T-helper 17 cell (primary cell): Measurements from ENCODE around the gene SKAP2. TPM values are rescaled to one million over a fixed set of nuclear protein-coding genes. Genes with fewer than 3 reads are reported as not detected.

Experiments used
- ATAC-seq: fragments of 150-1000 bp; cut with Tn5 transposase; 2 replicates; pipeline ENCODE4 v1.10.0; 2021; ENCODE audit warnings: mild to moderate bottlenecking, moderate library complexity
- DNase-seq, 3 donors: peaks; one replicate each; pipeline versions ENCODE4 v3.0.0 to v3.0.0-alpha.2; 2020 to 2021
- H3K9me3 ChIP-seq: one replicate; pipeline ENCODE4 v1.7.0; 2013; ENCODE audit warnings: low read length, mild to moderate bottlenecking; ENCODE audit not compliant: control insufficient read depth, poor library complexity, severe bottlenecking
- H3K27ac Mint-ChIP-seq: one replicate; pipeline ENCODE4 v1.8.0; 2022; ENCODE audit warnings: mild to moderate bottlenecking, moderate library complexity, mixed read lengths
- H3K27me3 Mint-ChIP-seq: one replicate; pipeline ENCODE4 v1.8.0; 2022; ENCODE audit warnings: mixed read lengths
- H3K36me3 Mint-ChIP-seq: one replicate; pipeline ENCODE4 v1.8.0; 2022; ENCODE audit warnings: low read depth, mixed read lengths
- H3K4me1 Mint-ChIP-seq: one replicate; pipeline ENCODE4 v1.8.0; 2022; ENCODE audit warnings: mild to moderate bottlenecking, mixed read lengths
- H3K4me3 Mint-ChIP-seq: one replicate; pipeline ENCODE4 v1.8.0; 2022; ENCODE audit warnings: mild to moderate bottlenecking, moderate library complexity, mixed read lengths
- total RNA-seq, 4 donors: library from RNA in 2 of 4; stranded (reverse) in 2 of 4; gene quantifications; one replicate each; pipeline ENCODE4 v1.2.3 and lab custom pipeline; 2022 to 2026

SKAP2 gene
- total RNA-seq, 2 donors from 2014 or later = 5.6 to 13.7 TPM

DNA sequence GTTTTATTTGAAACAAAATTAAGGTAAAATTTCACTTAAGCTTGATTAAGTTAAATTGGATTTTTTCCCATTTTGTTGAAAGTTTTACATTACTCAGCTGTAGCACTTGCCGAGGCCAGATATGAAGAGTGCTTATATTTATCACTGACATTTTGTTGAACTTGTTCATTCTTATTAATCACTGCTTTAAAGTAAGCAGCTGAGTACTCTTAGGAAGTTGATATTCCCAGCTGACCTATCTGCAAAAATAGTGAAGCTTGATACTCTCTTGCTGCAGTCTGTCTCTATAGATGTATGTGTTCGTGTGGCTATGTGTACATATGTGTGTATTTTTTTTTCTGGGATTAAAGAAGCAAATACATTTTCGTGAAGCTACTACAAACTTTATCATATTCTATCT is 150.0 kb downstream of the SKAP2 start:
- Mint-ChIP-seq H3K27me3 (peaks cover 16% of the 10 kb centered on the region), H3K4me1 (no peaks in the 10 kb centered on the region)
- no peak for ATAC-seq

DNA sequence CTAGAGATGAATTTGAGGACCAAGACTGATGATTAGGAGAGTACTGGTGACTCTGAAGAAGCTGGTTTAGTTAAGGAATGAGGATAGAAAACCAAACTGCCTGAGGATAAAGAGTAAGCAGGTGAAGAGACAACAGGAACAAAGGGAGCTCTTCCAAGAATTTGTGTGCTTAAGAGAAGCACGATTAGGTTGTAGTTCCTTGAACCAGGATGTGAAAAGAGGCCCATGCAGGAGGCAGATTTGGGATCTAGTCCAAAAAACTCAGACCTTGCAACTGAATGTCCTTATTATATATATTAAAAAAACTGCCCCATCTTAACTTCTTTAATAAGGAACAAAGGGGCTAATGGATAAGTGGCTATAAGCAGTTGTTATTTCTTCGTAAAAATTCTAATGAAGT is 150.4 kb downstream of the SKAP2 start:
- no peak for ATAC-seq
- no peaks in the 10 kb centered on the region for H3K4me1 Mint-ChIP-seq
- no peaks in the 10 kb centered on the region for H3K9me3 ChIP-seq
- no peak overlapping the region for H3K4me3 Mint-ChIP-seq
- H3K27ac Mint-ChIP-seq = no peak overlapping the region
- peaks cover 7% of the 10 kb centered on the region for H3K36me3 Mint-ChIP-seq
- no peak for DNase-seq
- H3K27me3 Mint-ChIP-seq = peaks cover 14% of the 10 kb centered on the region

More for the DNA sequence above, 150.0 kb downstream of the SKAP2 start:
- Mint-ChIP-seq H3K27ac (no peak overlapping the region), H3K36me3 (peaks cover 7% of the 10 kb centered on the region), H3K4me3 (no peak overlapping the region)
- no peaks in the 10 kb centered on the region for H3K9me3 ChIP-seq
- no peak for DNase-seq

DNA sequence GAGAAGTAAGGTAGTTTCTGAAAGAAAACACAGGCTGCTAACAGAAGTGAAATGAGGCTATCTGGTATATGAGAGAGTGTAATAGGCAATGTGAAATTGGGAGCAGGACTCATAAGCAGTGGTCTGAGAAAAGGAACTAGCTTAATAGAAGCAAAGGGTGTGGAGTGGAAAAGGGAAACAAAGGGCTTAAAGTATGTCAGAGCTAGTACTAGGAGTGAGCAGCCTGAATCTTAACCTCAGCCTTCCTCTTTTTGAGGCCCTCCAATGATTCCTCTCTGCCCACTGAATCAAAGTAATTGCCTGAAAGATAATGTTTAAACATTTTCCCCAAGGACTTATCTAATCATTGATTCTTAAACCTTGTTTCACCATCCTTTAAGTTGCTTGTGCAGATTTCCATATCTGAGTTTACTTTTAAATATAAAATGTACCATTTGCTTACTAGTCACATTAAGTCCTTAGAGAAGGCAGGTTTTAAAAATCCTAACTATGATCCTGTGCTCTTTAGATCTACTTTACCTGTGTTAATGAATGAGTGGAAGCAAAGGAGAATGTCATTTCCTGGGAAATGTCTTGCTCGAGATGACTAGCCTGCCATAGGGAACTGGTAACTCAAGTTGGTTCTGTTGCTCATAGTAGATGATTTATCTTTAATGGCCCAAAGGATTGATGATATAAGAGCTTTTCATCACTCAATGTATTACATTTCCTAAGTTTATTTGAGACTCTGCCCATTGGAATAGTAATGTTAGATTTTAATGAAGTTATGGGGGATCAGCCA is 155.0 kb downstream of the SKAP2 start:
- Mint-ChIP-seq H3K27ac (no peak overlapping the region), H3K4me1 (no peaks in the 10 kb centered on the region), H3K36me3 (peaks cover 4% of the 10 kb centered on the region), H3K27me3 (peaks cover 8% of the 10 kb centered on the region), H3K4me3 (no peak overlapping the region)
- no peak for ATAC-seq
- no peak for DNase-seq
- no peaks in the 10 kb centered on the region for H3K9me3 ChIP-seq

DNA sequence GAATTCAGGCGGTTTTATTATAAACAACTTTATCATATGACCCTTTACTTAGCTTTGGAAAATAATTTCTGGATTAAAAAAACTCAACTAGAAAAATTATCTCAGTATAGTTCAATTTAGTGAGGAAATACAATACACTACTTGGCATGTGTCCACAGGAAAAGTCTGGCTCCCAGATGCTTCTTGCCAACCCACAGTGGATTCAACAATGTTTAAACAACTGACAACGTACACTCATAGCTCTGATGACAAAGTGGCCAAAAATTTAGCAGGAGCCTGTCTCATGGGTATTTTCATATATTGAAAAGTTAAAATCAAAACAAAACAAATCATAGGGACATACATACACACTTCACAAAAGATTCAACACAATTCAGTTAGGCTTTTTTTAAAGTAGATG is 158.8 kb downstream of the SKAP2 start:
- peaks cover 24% of the 10 kb centered on the region for H3K27me3 Mint-ChIP-seq
- DNase-seq (no peak), ATAC-seq (no peak)
- H3K36me3 Mint-ChIP-seq = no peaks in the 10 kb centered on the region
- H3K4me1 Mint-ChIP-seq = no peaks in the 10 kb centered on the region
- no peaks in the 10 kb centered on the region for H3K9me3 ChIP-seq
- H3K4me3 Mint-ChIP-seq = no peak overlapping the region
- no peak overlapping the region for H3K27ac Mint-ChIP-seq

DNA sequence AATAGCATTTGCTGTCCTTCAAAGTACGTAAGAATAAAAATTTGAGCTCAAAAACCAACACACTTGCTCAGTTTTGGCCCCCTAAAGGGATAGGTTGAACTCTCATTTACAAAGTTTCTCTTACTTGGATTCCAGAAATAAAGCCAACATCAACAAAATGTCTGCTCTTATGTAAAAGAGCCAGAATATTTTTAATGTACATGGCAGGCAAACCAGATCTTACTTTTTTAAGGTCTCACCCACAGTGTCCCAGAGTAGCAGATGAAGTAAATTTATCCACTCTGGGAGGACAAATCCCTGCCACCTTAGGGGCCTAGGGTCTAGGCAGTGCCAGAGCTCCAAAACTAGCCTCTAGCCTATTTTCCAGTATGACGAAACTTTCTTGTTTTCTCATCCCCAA is 159.6 kb downstream of the SKAP2 start:
- no peaks in the 10 kb centered on the region for H3K4me1 Mint-ChIP-seq
- H3K36me3 Mint-ChIP-seq = no peaks in the 10 kb centered on the region
- H3K27me3 Mint-ChIP-seq = peaks cover 20% of the 10 kb centered on the region
- H3K4me3 Mint-ChIP-seq = no peak overlapping the region
- DNase-seq (no peak), ATAC-seq (no peak)
- no peak overlapping the region for H3K27ac Mint-ChIP-seq
- no peaks in the 10 kb centered on the region for H3K9me3 ChIP-seq

DNA sequence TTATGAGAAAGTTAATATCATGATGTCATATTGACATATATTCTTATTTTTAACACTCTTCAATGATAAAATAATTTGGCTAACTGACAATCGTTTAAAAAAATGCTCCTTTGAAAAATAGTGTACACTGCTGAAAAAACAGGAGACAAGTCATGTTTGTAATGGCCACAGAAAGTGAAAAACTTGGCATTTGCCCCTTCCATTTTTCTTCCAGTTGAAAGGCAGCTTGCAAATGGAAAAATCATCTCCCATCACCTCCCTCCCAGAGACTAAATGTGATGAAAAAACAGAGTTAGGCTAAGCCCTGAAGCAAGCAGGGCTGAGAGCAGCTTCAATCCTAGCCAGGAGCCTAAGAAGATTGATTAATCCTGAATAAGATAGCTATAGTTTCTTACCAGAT is 160.4 kb downstream of the SKAP2 start:
- H3K4me1 Mint-ChIP-seq = no peaks in the 10 kb centered on the region
- H3K27me3 Mint-ChIP-seq = peaks cover 20% of the 10 kb centered on the region
- ATAC-seq = no peak
- no peaks in the 10 kb centered on the region for H3K36me3 Mint-ChIP-seq
- no peak overlapping the region for H3K27ac Mint-ChIP-seq
- H3K9me3 ChIP-seq = no peaks in the 10 kb centered on the region
- H3K4me3 Mint-ChIP-seq = no peak overlapping the region
- DNase-seq = no peak

DNA sequence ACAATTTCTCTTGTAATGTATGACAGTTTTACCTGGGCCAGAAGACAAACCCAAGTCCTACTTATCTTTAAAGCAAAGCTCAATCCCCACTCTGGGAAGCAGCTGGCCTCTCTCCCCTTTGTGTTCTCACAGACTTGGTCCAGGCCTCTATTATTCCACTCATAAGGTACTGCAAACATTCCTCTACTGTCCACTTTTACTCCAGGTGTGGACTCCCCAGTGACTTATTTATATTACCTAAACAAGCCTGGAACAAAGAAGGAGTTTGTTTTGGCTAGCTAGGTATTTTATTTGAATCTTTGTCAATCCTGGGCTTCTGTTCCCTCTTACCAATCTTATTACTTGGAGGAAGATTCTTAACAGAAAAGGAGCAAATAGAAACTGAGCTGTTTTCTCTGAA is 163.5 kb downstream of the SKAP2 start:
- Mint-ChIP-seq H3K27me3 (peaks cover 20% of the 10 kb centered on the region), H3K27ac (no peak overlapping the region), H3K4me3 (no peak overlapping the region), H3K4me1 (no peaks in the 10 kb centered on the region), H3K36me3 (no peaks in the 10 kb centered on the region)
- no peak for DNase-seq
- no peak for ATAC-seq
- no peaks in the 10 kb centered on the region for H3K9me3 ChIP-seq

DNA sequence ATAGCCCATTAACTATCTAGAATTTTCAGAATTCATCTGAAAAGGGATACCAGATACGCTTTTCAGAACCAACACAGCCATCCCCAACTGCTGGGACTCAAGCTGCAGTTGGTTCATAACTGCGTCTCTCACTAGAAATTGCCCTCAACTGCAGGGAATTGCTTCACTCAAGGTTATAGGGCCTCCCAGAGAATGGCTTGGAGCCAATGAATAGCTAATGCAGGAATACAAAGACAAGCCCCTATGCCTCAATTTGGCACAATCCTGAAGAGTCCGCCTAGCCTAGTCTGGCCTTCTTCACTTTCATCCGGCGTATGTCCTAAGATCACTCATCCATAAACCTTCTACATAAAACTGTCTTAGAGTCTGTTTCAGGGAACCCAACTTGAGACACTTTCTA is 164.0 kb downstream of the SKAP2 start:
- no peak overlapping the region for H3K27ac Mint-ChIP-seq

DNA sequence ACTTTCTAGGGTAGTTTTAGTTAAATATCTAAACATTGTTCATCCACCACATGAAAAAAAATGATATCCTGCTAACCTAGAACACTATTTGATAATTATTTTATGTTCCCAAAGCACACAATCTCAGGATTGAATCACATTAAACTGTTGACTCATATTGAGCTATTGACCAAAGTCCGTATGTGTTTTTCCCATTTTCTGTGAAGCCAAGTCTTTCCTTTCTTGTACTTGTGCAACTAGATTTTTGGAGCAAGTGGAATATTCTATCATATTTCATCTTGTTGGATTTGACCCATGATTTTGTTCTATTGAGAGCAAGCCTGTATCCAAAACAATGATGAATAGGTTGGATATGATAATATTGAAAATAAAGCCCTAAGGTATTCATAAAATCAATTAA is 164.6 kb downstream of the SKAP2 start:
- no peak overlapping the region for H3K27ac Mint-ChIP-seq
- H3K27me3 Mint-ChIP-seq = peaks cover 20% of the 10 kb centered on the region
- no peaks in the 10 kb centered on the region for H3K4me1 Mint-ChIP-seq
- no peaks in the 10 kb centered on the region for H3K9me3 ChIP-seq
- ATAC-seq = no peak
- DNase-seq = no peak
- H3K4me3 Mint-ChIP-seq = no peak overlapping the region
- no peaks in the 10 kb centered on the region for H3K36me3 Mint-ChIP-seq

More for the DNA sequence above, 164.0 kb downstream of the SKAP2 start:
- Mint-ChIP-seq H3K4me3 (no peak overlapping the region), H3K27me3 (peaks cover 20% of the 10 kb centered on the region), H3K36me3 (no peaks in the 10 kb centered on the region), H3K4me1 (no peaks in the 10 kb centered on the region)
- ATAC-seq = no peak
- no peaks in the 10 kb centered on the region for H3K9me3 ChIP-seq
- DNase-seq = no peak

DNA sequence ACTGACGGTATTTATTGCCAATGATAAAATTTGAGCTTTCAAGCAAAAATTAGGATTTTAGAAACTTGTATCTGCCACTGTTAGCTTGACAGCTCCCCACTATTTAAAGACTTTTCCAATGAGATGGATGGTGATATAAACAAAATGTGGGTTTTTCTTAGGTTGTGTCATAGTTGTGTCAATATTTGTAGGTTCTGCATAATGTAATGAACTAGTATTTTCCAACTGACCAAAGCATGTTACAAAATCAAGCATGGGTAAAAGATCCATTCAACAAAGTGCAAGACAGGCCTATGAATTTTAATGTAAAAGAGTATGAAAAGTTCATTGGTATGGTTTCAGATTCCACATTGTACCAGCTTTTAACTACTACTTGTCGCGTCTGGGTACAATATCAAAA is 165.6 kb downstream of the SKAP2 start:
- ATAC-seq (no peak), DNase-seq (no peak)
- H3K4me3 Mint-ChIP-seq = no peak overlapping the region
- no peaks in the 10 kb centered on the region for H3K9me3 ChIP-seq
- no peak overlapping the region for H3K27ac Mint-ChIP-seq
- H3K27me3 Mint-ChIP-seq = peaks cover 20% of the 10 kb centered on the region
- no peaks in the 10 kb centered on the region for H3K4me1 Mint-ChIP-seq
- H3K36me3 Mint-ChIP-seq = no peaks in the 10 kb centered on the region

DNA sequence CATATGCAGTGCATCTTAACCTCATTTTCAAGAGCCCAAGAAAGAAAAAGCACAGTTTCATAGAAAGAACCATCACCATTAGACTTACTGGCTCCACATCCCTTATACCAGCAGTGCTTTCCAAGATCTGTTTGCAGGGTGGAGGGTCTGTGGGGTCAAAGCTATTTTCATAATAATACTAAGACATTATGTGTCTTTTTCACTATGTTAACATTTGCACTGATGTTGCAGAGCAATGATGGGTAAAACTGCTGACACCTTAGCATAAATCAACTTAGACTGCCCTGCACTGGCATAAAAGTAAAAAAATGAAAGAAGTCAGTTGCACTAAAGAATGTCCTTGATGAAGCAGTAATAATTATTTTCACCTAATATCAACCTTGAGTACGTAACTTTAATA is 166.2 kb downstream of the SKAP2 start:
- Mint-ChIP-seq H3K27me3 (peaks cover 20% of the 10 kb centered on the region), H3K36me3 (no peaks in the 10 kb centered on the region), H3K4me1 (no peaks in the 10 kb centered on the region), H3K4me3 (no peak overlapping the region), H3K27ac (no peak overlapping the region)
- DNase-seq = no peak
- no peak for ATAC-seq
- no peaks in the 10 kb centered on the region for H3K9me3 ChIP-seq

DNA sequence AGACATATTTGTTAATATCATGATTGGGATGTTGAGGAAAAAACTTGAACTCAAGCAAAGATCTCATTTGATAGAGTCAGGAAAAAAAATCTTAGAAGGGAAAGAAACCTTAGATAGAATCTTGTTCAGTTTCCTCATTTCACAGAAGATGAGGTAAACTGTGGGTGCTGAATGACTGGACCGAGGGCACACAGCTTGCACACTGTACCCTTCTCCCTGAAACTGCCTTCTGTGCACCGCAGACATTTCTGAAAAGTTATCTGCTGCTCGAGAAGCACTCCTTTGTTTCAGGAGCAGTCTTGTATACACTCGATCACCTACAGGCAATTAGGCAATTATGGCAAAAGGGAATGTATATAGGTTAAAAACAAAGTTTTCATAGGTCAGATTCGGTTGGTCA is 167.4 kb downstream of the SKAP2 start:
- Mint-ChIP-seq H3K27ac (no peak overlapping the region), H3K27me3 (peaks cover 12% of the 10 kb centered on the region), H3K4me1 (no peaks in the 10 kb centered on the region), H3K4me3 (no peak overlapping the region), H3K36me3 (no peaks in the 10 kb centered on the region)
- no peak for ATAC-seq
- DNase-seq = no peak
- H3K9me3 ChIP-seq = no peaks in the 10 kb centered on the region

DNA sequence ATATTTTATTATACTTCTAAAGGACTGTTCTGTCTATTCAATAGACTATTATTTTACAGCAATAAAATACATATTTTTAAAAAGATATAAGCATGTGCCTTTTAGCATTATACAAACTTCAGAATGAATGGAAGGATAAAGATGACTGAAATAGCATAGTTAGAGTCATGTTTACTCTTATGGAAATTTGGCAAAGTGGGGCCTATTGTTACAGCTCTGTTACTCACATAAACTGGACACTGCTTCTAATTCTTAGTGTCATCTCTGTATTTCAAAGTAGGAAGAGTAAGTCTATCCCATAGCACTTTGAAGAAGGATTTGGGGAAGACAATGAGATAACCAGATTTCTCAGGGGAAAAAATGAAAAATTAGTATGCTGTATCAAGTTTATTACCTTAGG is 168.2 kb downstream of the SKAP2 start:
- H3K9me3 ChIP-seq = no peaks in the 10 kb centered on the region
- DNase-seq = no peak
- peaks cover 17% of the 10 kb centered on the region for H3K27me3 Mint-ChIP-seq
- no peak overlapping the region for H3K4me3 Mint-ChIP-seq
- no peak for ATAC-seq
- no peak overlapping the region for H3K27ac Mint-ChIP-seq
- H3K4me1 Mint-ChIP-seq = no peaks in the 10 kb centered on the region
- no peaks in the 10 kb centered on the region for H3K36me3 Mint-ChIP-seq

DNA sequence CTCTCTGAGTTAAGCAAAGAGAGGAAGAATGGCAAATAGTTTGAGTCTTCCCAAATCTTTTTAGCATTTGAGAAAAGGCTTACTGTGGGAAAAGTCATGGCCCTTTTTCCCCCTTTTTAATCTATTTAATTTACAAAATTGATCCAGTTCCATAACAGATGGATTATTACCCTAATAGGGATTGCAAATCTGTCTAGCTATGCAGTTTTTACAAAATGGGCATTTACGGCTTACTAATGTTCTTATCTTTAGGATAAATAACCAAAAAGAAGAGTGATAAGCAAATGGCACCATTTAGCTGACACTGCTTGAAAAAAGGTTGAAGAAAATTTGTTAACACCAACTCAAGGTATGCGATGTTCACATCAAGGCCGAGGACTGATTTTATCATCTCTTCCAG is 169.7 kb downstream of the SKAP2 start:
- ATAC-seq (no peak), DNase-seq (no peak)
- Mint-ChIP-seq H3K4me1 (no peaks in the 10 kb centered on the region), H3K27me3 (peaks cover 16% of the 10 kb centered on the region), H3K4me3 (no peak overlapping the region), H3K36me3 (no peaks in the 10 kb centered on the region), H3K27ac (no peak overlapping the region)
- no peaks in the 10 kb centered on the region for H3K9me3 ChIP-seq
